DOHH2 (cell line): ENCODE measurements around the gene NOL4L.
"Not testable (repeated sequence)": the region's sequence is repeated elsewhere in the genome, so short reads cannot be mapped to it uniquely, and the experiment has no call there.

Experiments used
- H3F3A ChIP-seq: fragments of 200-600 bp; sonication (generic), shearing (Covaris generic); 2 replicates; pipeline ENCODE4 v1.6.0; 2016; ENCODE audit warnings: antibody characterized with exemption, mild to moderate bottlenecking; ENCODE audit not compliant: control insufficient read depth, insufficient read depth
- H3K27ac ChIP-seq: fragments of 200-600 bp; sonication (generic); 2 replicates; pipeline ENCODE4 v1.5.1; 2014; ENCODE audit warnings: low read depth, mild to moderate bottlenecking, low read length, moderate library complexity
- H3K27me3 ChIP-seq: fragments of 200-600 bp; sonication (generic); 2 replicates; pipeline ENCODE4 v1.6.1; 2014; ENCODE audit warnings: mild to moderate bottlenecking, low read length, mixed read lengths; ENCODE audit not compliant: control insufficient read depth
- H3K36me3 ChIP-seq: fragments of 200-600 bp; sonication (generic); 2 replicates; pipeline ENCODE4 v1.6.1; 2014; ENCODE audit warnings: mild to moderate bottlenecking, low read length, moderate library complexity, mixed read lengths; ENCODE audit not compliant: control insufficient read depth
- H3K4me1 ChIP-seq: fragments of 200-600 bp; sonication (generic); 2 replicates; pipeline ENCODE4 v1.6.1; 2014; ENCODE audit warnings: mild to moderate bottlenecking, low read length, mixed read lengths; ENCODE audit not compliant: control insufficient read depth
- H3K4me2 ChIP-seq: fragments of 200-600 bp; sonication (generic); 2 replicates; pipeline ENCODE4 v1.6.0; 2014; ENCODE audit warnings: mild to moderate bottlenecking, low read length, moderate library complexity
- H3K4me3 ChIP-seq: fragments of 200-600 bp; sonication (generic); 2 replicates; pipeline ENCODE4 v1.5.1; 2014; ENCODE audit warnings: mild to moderate bottlenecking, low read length, mixed read lengths
- H3K79me2 ChIP-seq: fragments of 200-600 bp; sonication (generic); 2 replicates; pipeline ENCODE4 v1.6.1; 2014; ENCODE audit warnings: mild to moderate bottlenecking, low read length, mixed read lengths; ENCODE audit not compliant: control insufficient read depth
- H3K9me2 ChIP-seq: fragments of 200-600 bp; sonication (generic); replicated peaks from 2 replicates; pipeline ENCODE4 v1.6.1; 2014; ENCODE audit warnings: mild to moderate bottlenecking, low read length, mixed read lengths; ENCODE audit not compliant: control insufficient read depth
- H3K9me3 ChIP-seq: fragments of 200-600 bp; sonication (generic); 2 replicates; pipeline ENCODE4 v1.6.1; 2014; ENCODE audit warnings: antibody characterized with exemption, low read length, mixed read lengths; ENCODE audit not compliant: control insufficient read depth, insufficient read depth
- H4K20me1 ChIP-seq: fragments of 200-600 bp; sonication (generic); 2 replicates; pipeline ENCODE4 v1.6.0; 2014; ENCODE audit warnings: low read depth, mild to moderate bottlenecking, antibody characterized with exemption, low read length, moderate library complexity; ENCODE audit not compliant: control insufficient read depth, insufficient read depth
- EZH2phosphoT487 ChIP-seq: fragments of 200-600 bp; sonication (generic); IDR thresholded peaks from 2 replicates; pipeline ENCODE4 v1.6.1; 2017; ENCODE audit warnings: borderline replicate concordance, mild to moderate bottlenecking, antibody characterized with exemption, low read length, moderate library complexity, mixed read lengths
- TF ChIP-seq, protein P1 (sequence below): fragments of 200-600 bp; sonication (generic); IDR thresholded peaks from one replicate; pipeline ENCODE4 v1.5.1; 2014; ENCODE audit warnings: antibody characterized with exemption, mild to moderate bottlenecking, low read depth, low read length; ENCODE audit not compliant: poor library complexity, severe bottlenecking

The NOL4L gene

DNA sequence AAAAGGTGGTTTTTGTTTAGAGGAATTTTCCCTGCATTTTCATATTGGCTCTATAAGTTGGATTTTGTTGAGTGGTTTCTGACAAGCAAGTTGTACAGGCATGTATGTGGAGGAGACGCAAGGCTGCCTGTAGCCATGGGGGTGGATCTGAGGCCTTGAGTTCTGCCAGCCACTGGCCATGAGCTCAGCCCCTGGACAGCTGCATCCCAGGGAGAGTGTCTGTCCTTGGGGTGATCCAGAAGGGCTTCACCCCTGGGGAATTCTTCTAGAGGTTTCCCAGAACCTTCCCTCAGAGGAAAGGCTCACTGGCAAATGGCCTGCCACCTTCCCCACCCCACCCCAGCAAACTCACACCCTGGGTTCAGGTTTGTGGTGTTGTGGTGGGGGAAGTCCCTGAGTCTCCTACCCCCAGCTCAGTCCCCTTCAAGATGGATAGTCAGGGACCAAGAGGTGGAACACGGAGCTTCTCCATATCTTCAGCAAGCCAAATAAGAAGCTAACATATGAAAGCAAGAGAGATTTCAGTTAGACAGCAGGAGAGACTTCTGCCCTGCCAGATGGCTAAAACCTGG lies 11.6 kb upstream of the NOL4L start:
- TF ChIP-seq, protein P1, sequence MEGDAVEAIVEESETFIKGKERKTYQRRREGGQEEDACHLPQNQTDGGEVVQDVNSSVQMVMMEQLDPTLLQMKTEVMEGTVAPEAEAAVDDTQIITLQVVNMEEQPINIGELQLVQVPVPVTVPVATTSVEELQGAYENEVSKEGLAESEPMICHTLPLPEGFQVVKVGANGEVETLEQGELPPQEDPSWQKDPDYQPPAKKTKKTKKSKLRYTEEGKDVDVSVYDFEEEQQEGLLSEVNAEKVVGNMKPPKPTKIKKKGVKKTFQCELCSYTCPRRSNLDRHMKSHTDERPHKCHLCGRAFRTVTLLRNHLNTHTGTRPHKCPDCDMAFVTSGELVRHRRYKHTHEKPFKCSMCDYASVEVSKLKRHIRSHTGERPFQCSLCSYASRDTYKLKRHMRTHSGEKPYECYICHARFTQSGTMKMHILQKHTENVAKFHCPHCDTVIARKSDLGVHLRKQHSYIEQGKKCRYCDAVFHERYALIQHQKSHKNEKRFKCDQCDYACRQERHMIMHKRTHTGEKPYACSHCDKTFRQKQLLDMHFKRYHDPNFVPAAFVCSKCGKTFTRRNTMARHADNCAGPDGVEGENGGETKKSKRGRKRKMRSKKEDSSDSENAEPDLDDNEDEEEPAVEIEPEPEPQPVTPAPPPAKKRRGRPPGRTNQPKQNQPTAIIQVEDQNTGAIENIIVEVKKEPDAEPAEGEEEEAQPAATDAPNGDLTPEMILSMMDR: no peak
- no peak for TF ChIP-seq EZH2phosphoT487
- Histone ChIP-seq H3K9me2 (no peaks in the 10 kb centered on the region), H3K27ac (no peak overlapping the region), H3K36me3 (no peaks in the 10 kb centered on the region), H3K4me3 (no peak overlapping the region), H4K20me1 (no peaks in the 10 kb centered on the region), H3K4me1 (no peaks in the 10 kb centered on the region), H3F3A (no peaks in the 10 kb centered on the region), H3K9me3 (no peaks in the 10 kb centered on the region), H3K27me3 (no peaks in the 10 kb centered on the region), H3K79me2 (no peaks in the 10 kb centered on the region), H3K4me2 (no peak overlapping the region)

DNA sequence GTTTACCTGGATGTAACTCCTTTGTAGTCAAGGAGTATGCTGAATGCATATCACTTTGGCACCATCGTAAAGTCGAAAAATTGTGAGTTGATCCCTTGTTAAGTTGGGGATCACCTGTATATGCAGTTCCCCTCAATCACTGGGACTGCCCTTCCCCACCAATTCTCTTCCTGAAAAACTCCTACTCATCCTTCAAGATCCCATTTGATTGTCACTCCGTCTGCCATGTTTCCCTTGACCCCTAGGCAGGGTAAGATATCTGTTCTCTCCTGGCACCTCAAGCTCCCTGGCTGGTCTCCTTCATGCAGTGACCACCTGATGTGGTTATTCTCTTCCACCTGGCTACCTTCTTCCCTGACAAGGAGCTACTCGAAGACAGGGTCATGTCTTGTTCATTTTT lies 10.0 kb upstream of the NOL4L start:
- Histone ChIP-seq H3K4me3 (no peak overlapping the region), H3K4me1 (no peaks in the 10 kb centered on the region), H4K20me1 (no peaks in the 10 kb centered on the region), H3K9me2 (no peaks in the 10 kb centered on the region), H3F3A (no peaks in the 10 kb centered on the region), H3K79me2 (no peaks in the 10 kb centered on the region), H3K4me2 (no peak overlapping the region), H3K36me3 (no peaks in the 10 kb centered on the region), H3K27me3 (peaks cover under 1% of the 10 kb centered on the region; the same call in 1 of the 2 replicates), H3K9me3 (no peaks in the 10 kb centered on the region), H3K27ac (no peak overlapping the region)
- TF ChIP-seq EZH2phosphoT487: no peak
- TF ChIP-seq, protein P1: no peak

DNA sequence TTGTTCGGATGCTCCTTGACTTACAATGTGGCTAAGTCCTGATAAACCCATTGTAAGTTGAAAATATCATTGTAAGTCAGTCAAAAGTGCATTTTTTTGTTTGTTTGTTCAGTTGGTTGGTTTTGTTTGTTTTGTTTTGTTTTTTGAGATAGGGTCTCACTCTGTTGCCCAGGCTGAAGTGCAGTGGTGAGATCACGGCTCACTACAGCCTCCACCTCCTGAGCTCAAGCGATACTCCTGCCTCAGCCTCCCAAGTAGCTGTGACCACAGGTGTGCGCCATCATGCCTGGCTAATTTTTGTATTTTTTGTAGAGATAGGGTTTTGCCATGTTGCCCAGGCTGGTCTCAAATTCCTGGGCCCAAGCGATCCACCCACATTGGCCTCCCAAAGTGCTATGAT lies 9.5 kb upstream of the NOL4L start:
- not testable (repeated sequence) for H3K4me3 ChIP-seq, H4K20me1 ChIP-seq, H3K9me2 ChIP-seq, H3K4me1 ChIP-seq, H3K9me3 ChIP-seq, H3K27ac ChIP-seq, H3K36me3 ChIP-seq, H3K79me2 ChIP-seq, H3F3A ChIP-seq, H3K27me3 ChIP-seq, H3K4me2 ChIP-seq

DNA sequence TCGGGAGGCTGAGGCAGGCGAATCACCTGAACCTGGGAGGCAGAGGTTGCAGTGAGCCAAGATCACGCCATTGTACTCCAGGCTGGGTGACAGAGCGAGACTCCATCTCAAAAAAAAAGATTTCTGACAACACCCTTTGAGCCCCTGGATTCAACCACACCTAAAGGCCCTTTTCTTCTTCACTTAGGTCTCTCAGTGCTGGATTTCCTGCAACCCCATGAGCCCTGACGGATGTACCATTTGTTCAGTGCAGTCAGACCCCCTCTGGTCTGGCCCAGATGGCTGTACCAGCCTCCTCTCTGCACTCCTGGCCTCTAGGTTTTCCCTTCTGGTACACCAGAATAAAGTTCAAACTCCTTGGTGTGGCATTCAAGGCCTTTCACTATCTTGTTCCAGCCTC lies 9.1 kb upstream of the NOL4L start:
- H3K27ac ChIP-seq: no peak overlapping the region
- H3K79me2 ChIP-seq: no peaks in the 10 kb centered on the region
- no peaks in the 10 kb centered on the region for H3K9me3 ChIP-seq
- no peak for TF ChIP-seq EZH2phosphoT487
- TF ChIP-seq, protein P1: no peak
- no peaks in the 10 kb centered on the region for H3K9me2 ChIP-seq
- no peaks in the 10 kb centered on the region for H3K36me3 ChIP-seq
- H4K20me1 ChIP-seq: no peaks in the 10 kb centered on the region
- no peaks in the 10 kb centered on the region for H3F3A ChIP-seq
- H3K4me2 ChIP-seq: no peak overlapping the region
- H3K27me3 ChIP-seq: peaks cover 8% of the 10 kb centered on the region
- H3K4me3 ChIP-seq: no peak overlapping the region
- no peaks in the 10 kb centered on the region for H3K4me1 ChIP-seq

DNA sequence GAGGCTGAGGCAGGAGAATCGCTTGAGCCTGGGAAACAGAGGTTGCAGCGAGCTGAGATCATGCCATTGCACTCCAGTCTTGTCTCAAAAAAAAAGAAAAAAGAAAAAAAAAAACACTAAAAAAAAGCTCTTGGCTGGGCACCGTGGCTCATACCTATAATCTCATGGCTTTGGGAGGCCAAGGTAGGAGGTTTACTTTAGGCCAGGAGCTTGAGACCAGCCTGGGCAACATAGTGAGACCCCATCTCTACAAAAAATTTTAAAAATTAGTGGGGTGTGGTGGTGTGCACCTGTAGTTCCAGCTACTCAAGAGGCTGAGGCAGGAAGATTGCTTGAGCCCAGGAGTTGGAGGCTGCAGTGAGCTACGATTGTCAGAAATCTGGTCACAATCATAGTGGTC lies 7.5 kb upstream of the NOL4L start:
- not testable (repeated sequence) for H3K79me2 ChIP-seq, H4K20me1 ChIP-seq, H3K4me1 ChIP-seq, H3F3A ChIP-seq, H3K9me2 ChIP-seq, H3K4me2 ChIP-seq, H3K27ac ChIP-seq, H3K4me3 ChIP-seq, H3K9me3 ChIP-seq, H3K36me3 ChIP-seq
- peaks cover 15% of the 10 kb centered on the region for H3K27me3 ChIP-seq
